K562 (cell line): Measurements from ENCODE around the gene MINDY4.

ENCODE experiments used
- EP300 ChIP-seq: IDR thresholded peaks from 2 replicates; pipeline ENCODE4 v1.6.1; 2012; ENCODE audit warnings: low read length, improper control_type of control experiment
- ZBTB8A ChIP-seq: fragments of 450-650 bp; IDR thresholded peaks from 2 replicates; pipeline ENCODE4 v1.6.1; 2018; ENCODE audit warnings: mild to moderate bottlenecking, moderate library complexity; ENCODE audit not compliant: partially characterized antibody

GRCh38 chr7:30812676-30813075 lies 41.5 kb downstream of the MINDY4 start:
- TF ChIP-seq EP300 (no peak), ZBTB8A (no peak)
